B cell (primary cell): Measurements from ENCODE around the gene EIF5. TPM values are rescaled to one million over a fixed set of nuclear protein-coding genes. Genes with fewer than 3 reads are reported as not detected.

Experiments used
- ATAC-seq: fragments of 200-7000 bp; cut with Tn5 transposase; one replicate; pipeline ENCODE4 v1.10.0; 2021; ENCODE audit warnings: low read depth, mild to moderate bottlenecking, moderate number of reproducible peaks, moderate library complexity
- CTCF ChIA-PET: fragments of 350-600 bp; sonication (Branson Sonifier 250); formaldehyde crosslinking; loops from one replicate; lab custom pipeline; 2021; ENCODE audit warnings: antibody characterized with exemption, inconsistent platforms; lab: Charles Lee
- POLR2A ChIA-PET: fragments of 350-600 bp; sonication (Branson Sonifier 250); formaldehyde crosslinking; loops from one replicate; lab custom pipeline; 2021; ENCODE audit warnings: antibody characterized with exemption; lab: Charles Lee
- DNase-seq: peaks from one replicate; pipeline ENCODE4 v3.0.0; 2013
- H2AFZ ChIP-seq: 2 replicates; pipeline ENCODE4 v1.6.1; 2012; ENCODE audit warnings: mild to moderate bottlenecking, low read depth, low read length; ENCODE audit not compliant: insufficient read depth, poor library complexity, severe bottlenecking
- H3K27ac ChIP-seq, 2 donors: 1 replicate in 1 of 2; 2 replicates in 1 of 2; pipeline ENCODE4 v1.5.1; 2012 to 2013; ENCODE audit warnings: low read length in 2 of 2, mild to moderate bottlenecking in 2 of 2, moderate library complexity in 1 of 2
- H3K27me3 ChIP-seq, 4 experiments: fragments of 200-600 bp in 1 of 4; sonication (generic) in 1 of 4; replicated peaks in 1 of 4; 1 replicate in 2 of 4; 2 replicates in 2 of 4; pipeline versions ENCODE4 v1.6.1 to v1.7.0; 2013 to 2016; ENCODE audit warnings: low read length in 3 of 4, mild to moderate bottlenecking in 2 of 4, mixed read lengths in 1 of 4, moderate library complexity in 1 of 4; ENCODE audit not compliant: insufficient read depth in 4 of 4, control insufficient read depth in 3 of 4; ENCODE audit errors: control extremely low read depth in 1 of 4
- H3K36me3 ChIP-seq, 2 experiments: replicated peaks in 1 of 2; 1 replicate in 1 of 2; 2 replicates in 1 of 2; pipeline versions ENCODE4 v1.6.1 to v1.7.1; 2013; ENCODE audit warnings: low read length in 1 of 2; ENCODE audit not compliant: insufficient read depth in 2 of 2, control insufficient read depth in 1 of 2; ENCODE audit errors: control extremely low read depth in 1 of 2, extremely low read depth in 1 of 2
- H3K4me1 ChIP-seq, 2 donors: fragments of 200-600 bp in 1 of 2; sonication (generic) in 1 of 2; 1 replicate in 1 of 2; 2 replicates in 1 of 2; pipeline versions ENCODE4 v1.5.1 to v1.6.1; 2013 to 2017; ENCODE audit warnings: low read length in 2 of 2; ENCODE audit not compliant: control insufficient read depth in 2 of 2, insufficient read depth in 2 of 2
- H3K4me2 ChIP-seq: replicated peaks from 2 replicates; pipeline ENCODE3; 2012; ENCODE audit warnings: mild to moderate bottlenecking, low read depth, low read length; ENCODE audit not compliant: poor library complexity, severe bottlenecking
- H3K4me3 ChIP-seq, 5 experiments: fragments of 200-600 bp in 1 of 5; sonication (generic) in 1 of 5; 1 replicate in 3 of 5; 2 replicates in 2 of 5; pipeline versions ENCODE4 v1.5.1 to v1.7.0; 2011 to 2016; ENCODE audit warnings: low read length in 4 of 5, mild to moderate bottlenecking in 4 of 5, low read depth in 2 of 5, control low read depth in 1 of 5, moderate library complexity in 1 of 5; ENCODE audit not compliant: insufficient read depth in 1 of 5; ENCODE audit errors: control extremely low read depth in 1 of 5, extremely low read depth in 1 of 5
- H3K79me2 ChIP-seq: fragments of 200-600 bp; sonication (generic); one replicate; pipeline ENCODE4 v1.6.0; 2016; ENCODE audit warnings: low read length; ENCODE audit not compliant: control insufficient read depth, insufficient read depth
- H3K9ac ChIP-seq: fragments of 200-600 bp; sonication (generic); 2 replicates; pipeline ENCODE4 v1.6.1; 2017; ENCODE audit warnings: mild to moderate bottlenecking, low read length, moderate library complexity
- H3K9me3 ChIP-seq, 3 donors: one replicate each; pipeline versions ENCODE4 v1.6.1 to v1.7.1; 2013; ENCODE audit warnings: low read length in 2 of 3; ENCODE audit not compliant: control insufficient read depth in 2 of 3, insufficient read depth in 1 of 3; ENCODE audit errors: control extremely low read depth in 1 of 3
- H4K20me1 ChIP-seq: 2 replicates; pipeline ENCODE4 v1.6.0; 2012; ENCODE audit warnings: mild to moderate bottlenecking, low read length; ENCODE audit not compliant: insufficient read depth, control insufficient read depth, poor library complexity, severe bottlenecking
- H3K27ac Mint-ChIP-seq: one replicate; pipeline ENCODE4 v1.8.0; 2021; ENCODE audit warnings: mixed read lengths
- H3K27me3 Mint-ChIP-seq: one replicate; pipeline ENCODE4 v1.8.0; 2021; ENCODE audit warnings: mixed read lengths
- H3K4me1 Mint-ChIP-seq: one replicate; pipeline ENCODE4 v1.8.0; 2021; ENCODE audit warnings: mixed read lengths
- H3K4me3 Mint-ChIP-seq: one replicate; pipeline ENCODE4 v1.8.0; 2021; ENCODE audit warnings: mixed read lengths
- H3K9me3 Mint-ChIP-seq: one replicate; pipeline ENCODE4 v1.8.0; 2022; ENCODE audit warnings: mixed read lengths; ENCODE audit not compliant: insufficient read depth
- CTCF ChIP-seq: fragments of 200-600 bp; IDR thresholded peaks from one replicate; pipeline ENCODE4 v1.8.0; 2022; ENCODE audit warnings: antibody characterized with exemption, mild to moderate bottlenecking
- EZH2 ChIP-seq: IDR thresholded peaks from 2 replicates; pipeline ENCODE4 v1.6.1; 2012; ENCODE audit warnings: borderline replicate concordance, low read depth, mild to moderate bottlenecking, moderate library complexity, low read length; ENCODE audit not compliant: insufficient read depth, poor library complexity, severe bottlenecking
- WGBS: methylation state at CpG from one replicate; pipeline ENCODE4 v1.1.5; 2013; ENCODE audit warnings: missing lambda C conversion rate; ENCODE audit not compliant: insufficient coverage; 5-methylcytosine and 5-hydroxymethylcytosine counted together
- intact Hi-C: fragments of 100-400 bp; cut with micrococcal nuclease; formaldehyde crosslinking; loops from one replicate; pipeline ENCODE4 v1.10.0; 2022
- polyA plus RNA-seq: library from polyadenylated mRNA; depleted of rRNA; stranded (reverse); fragments of >200 nt; gene quantifications from 2 replicates; pipeline ENCODE4 v1.2.3, GENCODE V29; 2012
- total RNA-seq, 2 donors: library from RNA; stranded (reverse); fragments of 120-200 nt in 1 of 2; gene quantifications; 1 replicate in 1 of 2; 2 replicates in 1 of 2; pipeline versions ENCODE4 v1.2.3 to v1.2.4, GENCODE V29; 2013 to 2022

Gene EIF5
- total and polyA plus RNA-seq, 2 donors (not counting 1 experiment from before 2014, with no cell fraction given) = 206 to 314 TPM

- H4K20me1 ChIP-seq = peaks cover 4% of the 10 kb centered on the region
- DNase-seq (no peak), ATAC-seq (no peak)
- no peak overlapping the region for H3K27ac ChIP-seq
- no peak overlapping the region for H2AFZ ChIP-seq
- no peaks in the 10 kb centered on the region for H3K4me1 ChIP-seq
- Mint-ChIP-seq H3K9me3 (no peaks in the 10 kb centered on the region), H3K27me3 (peaks cover 6% of the 10 kb centered on the region), H3K27ac (peak overlapping the region; percentile 4), H3K4me3 (no peak overlapping the region), H3K4me1 (peaks cover under 1% of the 10 kb centered on the region)
- 94% methylated on average over 8 of the region's 12 CpGs for WGBS
- no peak overlapping the region for H3K9ac ChIP-seq
- no peaks in the 10 kb centered on the region for H3K79me2 ChIP-seq
- H3K9me3 ChIP-seq = no peaks in the 10 kb centered on the region
- ChIA-PET POLR2A (no interaction called here), CTCF (no interaction called here)
- intact Hi-C loops = no loop called here
- H3K27me3 ChIP-seq = no peaks in the 10 kb centered on the region
- no peak overlapping the region for H3K4me2 ChIP-seq
- H3K4me3 ChIP-seq = no peak overlapping the region
- H3K36me3 ChIP-seq = peaks cover 3 to 27% of the 10 kb centered on the region in 2 experiments
- no peak for TF ChIP-seq EZH2
- TF ChIP-seq CTCF = no peak
Measured at GRCh38 chr14:103347091-103347815, 13.2 kb downstream of the EIF5 start.

DNA sequence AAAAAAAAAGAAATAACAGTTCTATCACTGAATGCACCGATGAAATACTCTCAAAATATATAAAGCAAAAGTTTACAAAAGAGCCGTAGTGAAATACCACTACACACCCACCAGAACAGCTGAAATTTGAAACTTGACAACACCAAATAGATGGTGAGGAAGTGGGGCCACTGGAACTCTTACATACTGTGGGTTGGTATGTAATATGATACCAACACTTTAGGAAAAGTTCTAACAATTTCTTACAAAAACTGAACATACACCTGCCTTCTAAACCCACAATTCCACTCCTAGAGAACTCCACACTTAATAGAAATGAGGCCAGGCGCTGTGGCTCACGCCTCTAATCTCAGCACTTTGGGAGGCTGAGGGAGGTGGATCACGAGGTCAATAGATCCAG lies 14.1 kb downstream of the EIF5 start:
- peaks cover 3 to 18% of the 10 kb centered on the region in 2 experiments for H3K36me3 ChIP-seq
- H3K4me1 ChIP-seq = no peaks in the 10 kb centered on the region
- Mint-ChIP-seq H3K27ac (no peak overlapping the region), H3K27me3 (peaks cover 10% of the 10 kb centered on the region), H3K9me3 (no peaks in the 10 kb centered on the region), H3K4me3 (no peak overlapping the region), H3K4me1 (no peaks in the 10 kb centered on the region)
- TF ChIP-seq CTCF (no peak), EZH2 (no peak)
- H3K27ac ChIP-seq = no peak overlapping the region
- ATAC-seq (no peak), DNase-seq (no peak)
- ChIA-PET CTCF (no interaction called here), POLR2A (interaction anchor here (1.2 kb wide), 1 partner anchor 12 kb away, joined by 3 read pairs; no protein-coding TSS in a partner anchor)
- WGBS = 70% methylated on average over 2 of the region's 5 CpGs
- no peak overlapping the region for H2AFZ ChIP-seq
- H3K4me2 ChIP-seq = no peak overlapping the region
- intact Hi-C loops = no loop called here
- H3K79me2 ChIP-seq = no peaks in the 10 kb centered on the region
- peaks cover 4% of the 10 kb centered on the region for H4K20me1 ChIP-seq
- H3K4me3 ChIP-seq = no peak overlapping the region
- no peaks in the 10 kb centered on the region for H3K27me3 ChIP-seq
- H3K9ac ChIP-seq = no peak overlapping the region
- no peaks in the 10 kb centered on the region for H3K9me3 ChIP-seq
